ENCODE measurements around the gene WDSUB1. TPM values are rescaled to one million over a fixed set of nuclear protein-coding genes. Genes with fewer than 3 reads are reported as not detected.

The WDSUB1 gene, protein sequence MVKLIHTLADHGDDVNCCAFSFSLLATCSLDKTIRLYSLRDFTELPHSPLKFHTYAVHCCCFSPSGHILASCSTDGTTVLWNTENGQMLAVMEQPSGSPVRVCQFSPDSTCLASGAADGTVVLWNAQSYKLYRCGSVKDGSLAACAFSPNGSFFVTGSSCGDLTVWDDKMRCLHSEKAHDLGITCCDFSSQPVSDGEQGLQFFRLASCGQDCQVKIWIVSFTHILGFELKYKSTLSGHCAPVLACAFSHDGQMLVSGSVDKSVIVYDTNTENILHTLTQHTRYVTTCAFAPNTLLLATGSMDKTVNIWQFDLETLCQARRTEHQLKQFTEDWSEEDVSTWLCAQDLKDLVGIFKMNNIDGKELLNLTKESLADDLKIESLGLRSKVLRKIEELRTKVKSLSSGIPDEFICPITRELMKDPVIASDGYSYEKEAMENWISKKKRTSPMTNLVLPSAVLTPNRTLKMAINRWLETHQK
- polyA plus RNA-seq, result 1 to 10 TPM; 8.0 to 9.0 TPM

DNA sequence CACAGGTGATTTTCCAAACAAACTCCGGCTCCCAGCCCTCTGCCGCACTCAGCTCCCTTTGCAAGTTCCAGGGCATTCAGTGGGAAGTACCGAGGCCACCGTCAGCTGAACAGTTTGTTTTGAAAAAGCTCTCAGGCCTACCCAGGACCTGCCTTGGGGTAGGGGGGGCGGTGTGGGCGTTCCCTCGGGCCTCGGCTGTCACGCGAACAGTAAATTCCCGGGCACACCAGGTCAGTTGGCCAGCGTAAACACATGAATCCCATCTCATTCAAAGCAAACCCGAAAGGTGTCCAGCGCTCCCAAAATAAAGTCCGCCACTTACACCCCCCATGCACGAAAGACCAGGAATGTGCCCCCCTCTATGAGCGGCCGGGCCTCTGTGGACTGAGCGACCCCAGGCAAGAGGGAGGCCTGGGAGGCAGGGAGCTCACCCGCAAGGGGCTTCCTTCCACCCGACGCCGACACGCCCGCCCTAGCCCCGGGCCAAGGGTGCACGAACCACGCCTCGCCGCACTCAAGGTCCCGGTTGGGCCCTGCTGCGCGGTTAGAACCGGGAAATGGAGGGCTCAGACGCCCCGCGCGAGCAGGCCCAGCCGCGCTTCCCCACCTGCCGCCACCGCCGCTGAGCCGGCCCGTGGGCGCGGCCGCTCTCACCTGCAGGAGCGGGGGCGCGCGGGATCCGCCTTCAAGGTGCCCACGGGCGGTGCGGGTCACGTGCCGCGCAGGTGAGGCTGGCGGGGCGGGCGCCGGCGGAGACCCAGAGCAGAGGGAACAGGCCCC, at the start of gene WDSUB1:
WDSUB1 (minus strand) TSS at position 775 of the 780 bp plus-strand sequence. CDS start 3,634 bp downstream, outside the sequence.
- peak within 1 kb of the TSS; percentile 88 to 92 for H3K27ac ChIP-seq (ENCODE audit: low read depth in 2 of 2, low read length in 1 of 2)
- peaks cover 0 to 3% of the 10 kb centered on the region in 2 donors for H3K36me3 ChIP-seq (ENCODE audit: control insufficient read depth in 2 of 2, insufficient read depth in 2 of 2, low read length in 1 of 2)
- WGBS, 2 donors, result 1% methylated on average over 56 to 64 of the region's 64 CpGs
- no peaks in the 10 kb centered on the region for H3K4me1 ChIP-seq (ENCODE audit: control insufficient read depth in 2 of 2, insufficient read depth in 2 of 2, low read length in 1 of 2)
- H3K9me3 ChIP-seq (ENCODE audit: control insufficient read depth in 2 of 2, insufficient read depth in 1 of 2, low read depth in 1 of 2, low read length in 1 of 2), result no peaks in the 10 kb centered on the region
- peak within 1 kb of the TSS; percentile 83 to 93 for H3K4me3 ChIP-seq (ENCODE audit: low read depth in 1 of 2, low read length in 2 of 2)
- H3K27me3 ChIP-seq (ENCODE audit: control insufficient read depth in 1 of 2, insufficient read depth in 2 of 2, low read length in 2 of 2), result no peaks in the 10 kb centered on the region

DNA sequence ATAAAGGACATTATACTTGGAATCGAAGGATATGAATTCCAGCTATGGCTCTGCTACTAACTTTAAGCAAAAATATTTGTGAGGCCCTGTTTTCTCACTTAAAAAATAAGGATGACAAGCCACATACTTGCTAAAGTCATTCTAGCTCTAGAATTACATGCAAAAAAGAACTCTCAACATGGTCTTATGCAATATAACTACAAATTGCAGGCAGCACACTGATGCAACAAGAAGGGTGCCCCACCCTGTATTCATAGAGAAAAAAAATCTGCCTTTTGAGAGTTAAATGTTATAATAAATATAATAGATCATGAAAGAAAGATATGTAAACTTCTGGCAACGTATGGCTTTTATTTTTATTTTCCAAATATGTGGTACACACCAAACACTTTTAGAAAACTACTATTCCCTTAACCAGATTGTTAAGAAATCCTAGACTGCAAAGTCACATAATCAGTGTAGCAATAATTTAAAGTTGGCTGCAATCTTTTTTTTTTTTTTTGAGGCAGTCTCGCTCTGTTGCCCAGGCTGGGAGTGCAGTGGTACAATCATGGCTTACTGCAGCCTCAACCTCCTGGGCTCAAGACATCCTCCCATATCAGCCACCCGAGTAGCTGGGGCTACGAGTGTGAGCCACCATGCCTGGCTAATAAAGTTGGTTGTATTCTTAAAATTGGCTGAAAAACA, 40.2 kb upstream of the WDSUB1 start:
- Histone ChIP-seq H3K4me1 (ENCODE audit: control insufficient read depth in 2 of 2, insufficient read depth in 2 of 2, low read length in 1 of 2) (no peaks in the 10 kb centered on the region), H3K9me3 (ENCODE audit: control insufficient read depth in 2 of 2, insufficient read depth in 1 of 2, low read depth in 1 of 2, low read length in 1 of 2) (no peaks in the 10 kb centered on the region), H3K27ac (ENCODE audit: low read depth in 2 of 2, low read length in 1 of 2) (peak overlapping the region in 1 of 2 donors; percentile 65), H3K27me3 (ENCODE audit: control insufficient read depth in 1 of 2, insufficient read depth in 2 of 2, low read length in 2 of 2) (no peaks in the 10 kb centered on the region), H3K36me3 (ENCODE audit: control insufficient read depth in 2 of 2, insufficient read depth in 2 of 2, low read length in 1 of 2) (peaks cover 3% of the 10 kb centered on the region in 2 donors), H3K4me3 (ENCODE audit: low read depth in 1 of 2, low read length in 2 of 2) (no peak overlapping the region)
- WGBS, 2 donors, result 85 to 93% methylated on average over 5 of the region's 5 CpGs

DNA sequence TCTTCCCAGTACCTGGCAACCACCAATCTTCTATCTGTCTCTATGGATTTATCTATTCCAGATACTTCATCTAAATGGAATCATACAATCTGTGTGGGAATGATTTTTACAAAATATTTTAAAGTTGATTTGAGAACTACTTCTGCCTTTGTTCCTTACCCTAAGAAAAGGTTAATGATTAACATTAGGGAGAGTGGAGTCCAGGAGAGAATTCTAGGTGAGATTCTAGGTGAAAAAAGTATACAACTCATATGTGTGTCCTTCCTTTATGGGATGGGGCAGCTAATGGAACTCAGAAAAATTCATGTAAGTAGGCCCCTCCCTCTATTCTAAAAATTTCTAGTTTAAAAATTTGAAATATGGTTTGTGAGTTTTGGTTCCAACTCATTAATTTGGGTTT, 35.9 kb upstream of the WDSUB1 start:
- H3K36me3 ChIP-seq (ENCODE audit: control insufficient read depth in 2 of 2, insufficient read depth in 2 of 2, low read length in 1 of 2), result no peaks in the 10 kb centered on the region
- H3K4me1 ChIP-seq (ENCODE audit: control insufficient read depth in 2 of 2, insufficient read depth in 2 of 2, low read length in 1 of 2), result no peaks in the 10 kb centered on the region

DNA sequence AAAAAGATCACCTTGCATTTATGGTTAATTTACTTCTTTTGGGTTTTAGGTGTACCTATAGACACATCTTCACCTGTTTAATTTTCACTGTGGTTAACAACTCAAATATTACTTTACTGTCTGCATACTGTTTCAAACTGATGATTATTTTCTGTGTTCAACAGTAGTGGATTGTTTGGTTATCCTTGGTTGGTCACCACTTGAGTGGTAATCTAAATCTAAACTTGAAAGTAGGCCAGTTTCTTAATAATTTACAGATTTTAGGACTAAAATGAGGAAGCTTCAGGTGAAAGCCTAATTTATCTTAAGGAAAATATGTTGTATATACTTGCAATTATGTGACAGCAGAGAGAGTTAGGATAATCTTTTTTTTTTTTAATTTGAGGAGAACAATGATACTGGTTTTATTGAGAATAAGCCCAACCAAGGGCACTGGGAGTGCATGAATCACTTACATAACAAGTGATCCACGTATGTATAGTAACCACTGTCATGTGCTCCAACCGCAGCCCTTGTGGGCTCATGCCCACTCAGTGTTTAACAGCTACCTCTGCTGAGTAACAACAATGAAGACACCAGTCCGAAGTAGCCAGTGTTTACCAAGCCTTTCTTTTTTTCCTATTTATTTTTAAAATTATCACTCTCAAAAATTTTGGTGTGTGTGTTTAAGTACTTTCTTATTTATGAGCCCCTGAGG, 31.0 kb upstream of the WDSUB1 start:
- WGBS, 2 donors, result 81 to 82% methylated on average over 3 of the region's 3 CpGs
- Histone ChIP-seq H3K36me3 (ENCODE audit: control insufficient read depth in 2 of 2, insufficient read depth in 2 of 2, low read length in 1 of 2) (peaks cover 0 to 3% of the 10 kb centered on the region in 2 donors), H3K9me3 (ENCODE audit: control insufficient read depth in 2 of 2, insufficient read depth in 1 of 2, low read depth in 1 of 2, low read length in 1 of 2) (peaks cover 0 to 2% of the 10 kb centered on the region in 2 donors), H3K4me3 (ENCODE audit: low read depth in 1 of 2, low read length in 2 of 2) (no peak overlapping the region), H3K27me3 (ENCODE audit: control insufficient read depth in 1 of 2, insufficient read depth in 2 of 2, low read length in 2 of 2) (no peaks in the 10 kb centered on the region), H3K27ac (ENCODE audit: low read depth in 2 of 2, low read length in 1 of 2) (no peak overlapping the region), H3K4me1 (ENCODE audit: control insufficient read depth in 2 of 2, insufficient read depth in 2 of 2, low read length in 1 of 2) (no peaks in the 10 kb centered on the region)

More for the DNA sequence above, 35.9 kb upstream of the WDSUB1 start:
- Histone ChIP-seq H3K27me3 (ENCODE audit: control insufficient read depth in 1 of 2, insufficient read depth in 2 of 2, low read length in 2 of 2) (no peaks in the 10 kb centered on the region), H3K9me3 (ENCODE audit: control insufficient read depth in 2 of 2, insufficient read depth in 1 of 2, low read depth in 1 of 2, low read length in 1 of 2) (no peaks in the 10 kb centered on the region), H3K4me3 (ENCODE audit: low read depth in 1 of 2, low read length in 2 of 2) (no peak overlapping the region), H3K27ac (ENCODE audit: low read depth in 2 of 2, low read length in 1 of 2) (no peak overlapping the region)

DNA sequence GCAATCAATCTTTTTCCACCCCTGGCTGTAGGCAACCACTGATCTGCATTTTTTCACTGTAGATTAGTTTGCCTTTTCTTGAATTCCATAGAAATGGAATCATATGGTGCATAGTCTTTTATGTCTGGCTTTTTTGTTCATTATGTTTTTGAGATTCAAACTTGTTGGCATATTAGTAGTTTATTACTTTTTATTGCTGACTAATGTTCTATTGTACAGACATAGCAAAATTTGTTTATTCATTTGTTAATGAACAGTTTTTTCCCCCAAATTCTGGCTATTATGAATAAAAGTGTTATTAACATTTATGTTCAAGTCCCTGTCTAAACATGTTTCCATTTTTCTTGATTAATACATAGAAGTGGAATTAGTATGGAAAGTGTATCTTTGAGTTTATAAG, 21.4 kb upstream of the WDSUB1 start:
- H3K4me1 ChIP-seq (ENCODE audit: control insufficient read depth in 2 of 2, insufficient read depth in 2 of 2, low read length in 1 of 2), result no peaks in the 10 kb centered on the region
- H3K4me3 ChIP-seq (ENCODE audit: low read depth in 1 of 2, low read length in 2 of 2), result no peak overlapping the region
- H3K36me3 ChIP-seq (ENCODE audit: control insufficient read depth in 2 of 2, insufficient read depth in 2 of 2, low read length in 1 of 2), result no peaks in the 10 kb centered on the region
- no peaks in the 10 kb centered on the region for H3K27me3 ChIP-seq (ENCODE audit: control insufficient read depth in 1 of 2, insufficient read depth in 2 of 2, low read length in 2 of 2)
- H3K27ac ChIP-seq (ENCODE audit: low read depth in 2 of 2, low read length in 1 of 2), result no peak overlapping the region
- no peaks in the 10 kb centered on the region for H3K9me3 ChIP-seq (ENCODE audit: control insufficient read depth in 2 of 2, insufficient read depth in 1 of 2, low read depth in 1 of 2, low read length in 1 of 2)

DNA sequence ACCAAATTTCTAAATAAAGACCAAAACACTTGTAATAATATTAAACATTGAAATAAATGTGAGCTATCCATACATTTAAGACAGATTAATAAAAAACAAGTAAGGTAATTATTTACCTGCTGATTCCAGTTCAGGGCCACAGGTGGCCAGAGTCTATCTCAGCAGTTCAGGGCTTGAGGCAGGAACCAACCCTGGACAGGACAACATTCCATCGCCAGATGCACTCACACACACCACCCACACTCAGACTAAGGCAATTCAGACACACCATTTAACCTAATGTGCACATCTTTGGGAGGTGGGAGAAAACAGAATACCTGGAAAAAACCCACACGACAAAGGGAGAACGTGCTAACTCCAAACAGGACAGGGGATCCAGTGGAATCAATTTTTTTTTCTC, 14.1 kb upstream of the WDSUB1 start:
- H3K4me3 ChIP-seq (ENCODE audit: low read depth in 1 of 2, low read length in 2 of 2), result no peak overlapping the region
- no peaks in the 10 kb centered on the region for H3K9me3 ChIP-seq (ENCODE audit: control insufficient read depth in 2 of 2, insufficient read depth in 1 of 2, low read depth in 1 of 2, low read length in 1 of 2)
- H3K4me1 ChIP-seq (ENCODE audit: control insufficient read depth in 2 of 2, insufficient read depth in 2 of 2, low read length in 1 of 2), result peaks cover 0 to 3% of the 10 kb centered on the region in 2 donors
- 49 to 51% methylated on average over 3 of the region's 3 CpGs for WGBS, 2 donors
- H3K27ac ChIP-seq (ENCODE audit: low read depth in 2 of 2, low read length in 1 of 2), result peak overlapping the region in 1 of 2 donors; percentile 54
- no peaks in the 10 kb centered on the region for H3K36me3 ChIP-seq (ENCODE audit: control insufficient read depth in 2 of 2, insufficient read depth in 2 of 2, low read length in 1 of 2)
- H3K27me3 ChIP-seq (ENCODE audit: control insufficient read depth in 1 of 2, insufficient read depth in 2 of 2, low read length in 2 of 2), result no peaks in the 10 kb centered on the region

DNA sequence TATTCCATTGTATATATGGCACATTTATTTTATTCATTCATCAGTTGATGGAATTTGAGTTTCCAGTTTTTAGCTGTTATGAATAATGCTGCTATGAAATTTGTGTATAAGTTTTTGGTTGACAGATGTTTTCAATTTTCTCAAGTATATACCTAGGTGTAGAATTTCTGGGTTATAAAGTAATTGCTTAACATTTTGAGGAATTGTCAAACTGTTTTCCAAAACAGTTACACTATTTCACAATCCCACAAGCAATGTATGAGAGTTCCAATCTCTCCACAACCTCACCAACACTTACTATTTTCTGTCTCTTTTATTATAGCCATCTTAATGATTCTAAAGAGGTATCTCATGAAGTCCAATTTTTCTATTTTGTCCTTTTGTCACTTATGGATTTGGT, 12.5 kb upstream of the WDSUB1 start:
- Histone ChIP-seq H3K9me3 (ENCODE audit: control insufficient read depth in 2 of 2, insufficient read depth in 1 of 2, low read depth in 1 of 2, low read length in 1 of 2) (no peaks in the 10 kb centered on the region), H3K27ac (ENCODE audit: low read depth in 2 of 2, low read length in 1 of 2) (no peak overlapping the region), H3K4me1 (ENCODE audit: control insufficient read depth in 2 of 2, insufficient read depth in 2 of 2, low read length in 1 of 2) (peaks cover 0 to 3% of the 10 kb centered on the region in 2 donors), H3K4me3 (ENCODE audit: low read depth in 1 of 2, low read length in 2 of 2) (no peak overlapping the region), H3K36me3 (ENCODE audit: control insufficient read depth in 2 of 2, insufficient read depth in 2 of 2, low read length in 1 of 2) (no peaks in the 10 kb centered on the region), H3K27me3 (ENCODE audit: control insufficient read depth in 1 of 2, insufficient read depth in 2 of 2, low read length in 2 of 2) (no peaks in the 10 kb centered on the region)

DNA sequence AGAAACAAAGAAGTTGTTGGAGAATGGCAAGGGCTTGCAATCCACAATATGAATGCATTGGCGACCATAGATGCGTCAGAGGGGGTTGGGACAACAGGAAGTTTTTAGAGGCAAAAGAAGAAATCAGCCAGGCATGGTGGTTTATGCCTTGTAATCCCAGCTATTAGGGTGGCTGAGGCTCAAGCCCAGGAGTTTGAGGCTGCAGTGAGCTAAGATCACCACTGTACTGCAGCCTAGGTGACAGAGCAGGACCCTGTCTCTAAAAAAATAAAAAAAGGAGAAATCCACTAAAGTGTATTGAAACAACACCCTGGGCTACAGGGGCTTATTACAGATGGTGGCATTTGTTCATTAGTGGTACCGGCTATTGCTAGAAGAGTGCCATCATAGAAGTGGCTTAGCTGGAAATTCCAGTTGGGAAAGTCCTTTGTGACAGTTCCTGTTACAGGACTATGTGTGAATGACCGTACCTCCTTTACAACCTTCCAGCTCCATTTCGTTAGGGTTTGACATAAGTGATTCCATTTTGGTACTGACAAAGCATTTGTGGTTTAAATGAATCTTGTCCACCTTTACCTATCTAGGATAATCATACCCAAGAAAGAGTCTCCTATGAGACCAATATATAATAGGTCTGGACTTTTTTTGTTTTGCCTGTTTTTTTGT, 10.7 kb upstream of the WDSUB1 start:
- Histone ChIP-seq H3K36me3 (ENCODE audit: control insufficient read depth in 2 of 2, insufficient read depth in 2 of 2, low read length in 1 of 2) (no peaks in the 10 kb centered on the region), H3K27me3 (ENCODE audit: control insufficient read depth in 1 of 2, insufficient read depth in 2 of 2, low read length in 2 of 2) (no peaks in the 10 kb centered on the region), H3K4me3 (ENCODE audit: low read depth in 1 of 2, low read length in 2 of 2) (no peak overlapping the region), H3K9me3 (ENCODE audit: control insufficient read depth in 2 of 2, insufficient read depth in 1 of 2, low read depth in 1 of 2, low read length in 1 of 2) (no peaks in the 10 kb centered on the region), H3K27ac (ENCODE audit: low read depth in 2 of 2, low read length in 1 of 2) (peak overlapping the region; percentile 40 to 44), H3K4me1 (ENCODE audit: control insufficient read depth in 2 of 2, insufficient read depth in 2 of 2, low read length in 1 of 2) (peaks cover 0 to 3% of the 10 kb centered on the region in 2 donors)
- 71 to 78% methylated on average over 5 of the region's 5 CpGs for WGBS, 2 donors

Data from esophagus (tissue), 2 donors.